Bronchial epithelial cell (primary cell): ENCODE measurements around the gene DLEC1. TPM values are rescaled to one million over a fixed set of nuclear protein-coding genes. Genes with fewer than 3 reads are reported as not detected.

Experiments used
- DNase-seq: peaks from one replicate; pipeline ENCODE4 v3.0.0-alpha.2; 2010; ENCODE audit warnings: low read depth
- FAIRE-seq: peaks from 2 replicates; lab custom pipeline; 2011; peaks lifted over from hg19 to GRCh38; lab: Jason Lieb, UNC
- H3K27me3 ChIP-seq: 2 replicates; pipeline ENCODE4 v1.5.1; 2011; ENCODE audit warnings: low read length; ENCODE audit not compliant: control insufficient read depth, insufficient read depth
- H3K36me3 ChIP-seq: 2 replicates; pipeline ENCODE4 v1.5.1; 2011; ENCODE audit warnings: low read length; ENCODE audit not compliant: control insufficient read depth, insufficient read depth
- H3K4me3 ChIP-seq: 2 replicates; pipeline ENCODE4 v1.5.1; 2011; ENCODE audit warnings: mild to moderate bottlenecking, low read depth, low read length, control low read depth
- total RNA-seq: library from RNA; depleted of rRNA; stranded (reverse); fragments of >200 nt; gene quantifications from 2 replicates; pipeline ENCODE4 v1.2.1, GENCODE V29; 2014
- TF ChIP-seq, protein P1 (sequence below): IDR thresholded peaks from 2 replicates; pipeline ENCODE4 v1.5.1; 2011; ENCODE audit warnings: mild to moderate bottlenecking, moderate library complexity, low read length, control low read depth, inconsistent platforms; ENCODE audit not compliant: insufficient read depth, severe bottlenecking

DLEC1 gene
- total RNA-seq, 1 donor from 2014 or later = 0.26 TPM

DNA sequence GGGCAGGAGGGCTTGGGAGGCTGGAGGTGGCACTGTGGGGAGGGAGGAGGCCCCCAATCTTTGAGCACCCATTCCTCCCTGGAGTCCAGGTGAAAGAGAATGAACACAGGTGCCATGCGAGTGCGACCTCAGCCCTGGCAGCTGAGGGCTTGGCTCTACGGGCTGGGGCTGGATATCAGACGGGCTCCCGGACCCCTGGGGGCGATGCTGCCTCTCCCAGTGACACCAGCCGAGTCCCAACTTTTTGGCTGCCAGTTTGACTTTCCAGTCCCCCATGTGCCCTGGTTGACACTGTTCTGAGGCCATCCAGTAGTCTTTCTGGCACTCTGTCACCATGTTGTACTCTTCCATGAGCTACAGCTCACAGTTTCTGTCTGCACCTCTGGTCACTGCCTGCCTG is 47.2 kb upstream of the DLEC1 start:
- H3K27me3 ChIP-seq = no peaks in the 10 kb centered on the region
- FAIRE-seq = no peak
- peaks cover 10% of the 10 kb centered on the region for H3K36me3 ChIP-seq
- DNase-seq = no peak
- TF ChIP-seq, protein P1, sequence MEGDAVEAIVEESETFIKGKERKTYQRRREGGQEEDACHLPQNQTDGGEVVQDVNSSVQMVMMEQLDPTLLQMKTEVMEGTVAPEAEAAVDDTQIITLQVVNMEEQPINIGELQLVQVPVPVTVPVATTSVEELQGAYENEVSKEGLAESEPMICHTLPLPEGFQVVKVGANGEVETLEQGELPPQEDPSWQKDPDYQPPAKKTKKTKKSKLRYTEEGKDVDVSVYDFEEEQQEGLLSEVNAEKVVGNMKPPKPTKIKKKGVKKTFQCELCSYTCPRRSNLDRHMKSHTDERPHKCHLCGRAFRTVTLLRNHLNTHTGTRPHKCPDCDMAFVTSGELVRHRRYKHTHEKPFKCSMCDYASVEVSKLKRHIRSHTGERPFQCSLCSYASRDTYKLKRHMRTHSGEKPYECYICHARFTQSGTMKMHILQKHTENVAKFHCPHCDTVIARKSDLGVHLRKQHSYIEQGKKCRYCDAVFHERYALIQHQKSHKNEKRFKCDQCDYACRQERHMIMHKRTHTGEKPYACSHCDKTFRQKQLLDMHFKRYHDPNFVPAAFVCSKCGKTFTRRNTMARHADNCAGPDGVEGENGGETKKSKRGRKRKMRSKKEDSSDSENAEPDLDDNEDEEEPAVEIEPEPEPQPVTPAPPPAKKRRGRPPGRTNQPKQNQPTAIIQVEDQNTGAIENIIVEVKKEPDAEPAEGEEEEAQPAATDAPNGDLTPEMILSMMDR = no peak
- H3K4me3 ChIP-seq = peak overlapping the region; percentile 45

DNA sequence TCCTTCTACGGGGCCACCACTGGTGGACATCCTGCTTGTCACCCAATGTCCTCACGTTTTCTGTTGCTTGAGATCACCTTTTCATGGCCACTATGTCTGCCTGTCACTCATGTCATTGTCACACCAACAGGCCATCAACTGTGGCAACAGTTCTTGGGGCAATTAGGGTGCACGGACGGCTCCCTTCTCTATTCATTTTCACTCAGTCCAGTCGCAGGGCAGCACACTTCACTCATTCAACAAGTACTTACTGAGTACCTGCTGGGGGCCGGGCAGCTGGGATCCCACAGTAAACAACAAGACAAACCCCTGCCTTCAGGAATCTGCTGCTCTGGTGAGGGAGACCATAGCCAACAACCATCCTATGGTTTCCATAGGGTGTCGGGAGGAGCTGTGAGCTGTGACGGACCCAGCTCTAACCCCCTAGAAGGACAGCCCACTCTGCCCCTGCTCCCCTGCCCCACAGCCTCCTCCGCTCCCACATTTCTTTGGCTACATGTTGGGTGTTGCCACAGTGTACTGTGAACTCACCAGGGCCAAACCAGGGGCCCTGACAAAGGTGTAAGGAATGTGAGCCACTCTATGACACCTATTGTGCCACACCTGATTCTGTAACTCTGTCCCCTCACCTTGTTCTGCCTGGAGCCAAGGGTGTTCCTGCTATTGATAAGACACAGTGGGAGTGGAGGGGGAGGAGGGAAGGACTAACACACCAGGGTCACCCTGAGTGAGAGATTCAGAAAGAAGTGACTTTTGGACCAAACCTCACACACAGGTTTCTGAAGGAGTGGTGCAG is 46.5 kb upstream of the DLEC1 start:
- DNase-seq (peak; percentile 68), FAIRE-seq (peak; percentile 97)
- Histone ChIP-seq H3K36me3 (peaks cover 10% of the 10 kb centered on the region), H3K27me3 (no peaks in the 10 kb centered on the region), H3K4me3 (peak overlapping the region; percentile 45)
- TF ChIP-seq, protein P1 = no peak

DNA sequence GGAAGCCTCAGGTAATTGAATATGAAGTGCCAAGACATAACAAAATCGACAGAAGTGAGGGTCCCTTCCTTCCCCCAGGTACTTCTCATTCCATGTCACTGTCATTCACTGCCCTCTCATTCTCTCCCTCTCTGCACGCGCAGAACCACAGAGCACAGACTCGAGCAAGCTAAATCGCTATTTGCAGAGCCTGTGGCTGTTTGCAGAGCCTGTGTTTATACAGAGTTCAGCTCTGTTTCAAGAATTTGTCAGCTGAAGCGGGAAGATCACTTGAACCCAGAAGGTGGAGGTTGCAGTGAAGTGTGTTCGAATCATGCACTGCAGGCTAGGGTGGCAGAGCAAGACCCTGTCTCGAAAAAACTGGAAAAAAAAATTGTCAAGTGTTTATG is 45.9 kb upstream of the DLEC1 start:
- H3K4me3 ChIP-seq = no peak overlapping the region

DNA sequence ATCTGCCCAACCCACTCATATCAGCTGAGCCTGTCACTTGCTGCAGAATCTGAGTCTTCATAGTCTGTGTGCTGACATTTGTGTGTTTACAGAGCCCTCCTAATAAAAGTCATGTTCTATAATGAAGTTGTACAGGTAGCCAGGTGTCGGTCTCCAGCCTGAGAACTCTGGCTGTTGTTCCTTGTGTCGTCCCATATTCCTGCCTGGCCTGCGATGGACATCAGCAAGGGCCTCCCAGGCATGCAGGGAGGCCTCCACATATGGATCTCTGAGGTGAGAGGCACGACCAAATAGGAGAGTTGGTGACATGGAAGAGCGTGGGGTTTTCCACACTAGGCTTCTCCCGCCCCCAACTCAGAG is 45.6 kb upstream of the DLEC1 start:
- FAIRE-seq (no peak), DNase-seq (no peak)
- TF ChIP-seq, protein P1 = no peak
- H3K36me3 ChIP-seq = peaks cover 16% of the 10 kb centered on the region
- H3K4me3 ChIP-seq = no peak overlapping the region
- H3K27me3 ChIP-seq = no peaks in the 10 kb centered on the region

More for the DNA sequence above, 45.9 kb upstream of the DLEC1 start:
- no peaks in the 10 kb centered on the region for H3K27me3 ChIP-seq
- peaks cover 14% of the 10 kb centered on the region for H3K36me3 ChIP-seq
- TF ChIP-seq, protein P1 = no peak
- DNase-seq (no peak), FAIRE-seq (no peak)

DNA sequence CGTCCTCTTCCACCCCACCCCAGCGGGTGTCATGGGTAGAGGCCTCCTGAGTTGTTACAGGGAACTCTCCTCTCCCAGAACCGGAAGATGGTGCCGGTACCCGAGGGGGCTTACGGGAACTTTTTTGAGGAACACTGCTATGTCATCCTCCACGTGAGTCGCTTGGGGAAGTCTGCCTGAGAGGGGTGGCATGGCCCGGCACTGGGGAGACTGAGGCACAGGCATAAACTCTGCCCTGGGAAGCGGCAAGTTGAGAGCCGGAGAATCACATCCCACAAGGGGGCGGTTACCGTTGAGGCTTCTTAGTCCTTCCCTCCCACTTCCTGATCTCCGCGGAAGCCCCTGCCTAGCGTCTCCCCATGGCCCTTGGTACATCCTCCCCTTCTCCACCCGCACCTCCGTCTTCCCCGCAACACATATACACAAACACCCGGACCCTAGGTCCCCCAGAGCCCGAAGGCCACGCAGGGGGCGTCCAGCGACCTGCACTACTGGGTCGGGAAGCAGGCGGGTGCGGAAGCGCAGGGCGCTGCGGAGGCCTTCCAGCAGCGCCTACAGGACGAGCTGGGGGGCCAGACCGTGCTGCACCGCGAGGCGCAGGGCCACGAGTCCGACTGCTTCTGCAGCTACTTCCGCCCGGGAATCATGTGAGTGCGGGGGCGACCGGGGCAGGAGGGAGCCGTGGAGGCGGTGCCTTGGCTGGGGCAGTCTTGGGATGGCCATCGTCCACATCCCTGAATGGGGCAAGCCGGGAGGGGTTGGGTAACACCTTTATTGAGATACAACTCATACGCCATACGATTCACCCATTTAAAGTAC is 45.0 kb upstream of the DLEC1 start:
- H3K4me3 ChIP-seq = peak overlapping the region; percentile 1
- TF ChIP-seq, protein P1 = peak; percentile 9
- H3K36me3 ChIP-seq = peaks cover 16% of the 10 kb centered on the region
- DNase-seq (peak; percentile 52), FAIRE-seq (no peak)
- no peaks in the 10 kb centered on the region for H3K27me3 ChIP-seq
